K562 (cell line): Measurements from ENCODE around the gene BCL2L15. TPM values are rescaled to one million over a fixed set of nuclear protein-coding genes. Genes with fewer than 3 reads are reported as not detected.

Source experiments
- ARID4B ChIP-seq: sonication (generic); formaldehyde crosslinking; IDR thresholded peaks from 2 replicates; pipeline ENCODE4 v1.8.0; 2022; ENCODE audit warnings: mild to moderate bottlenecking, missing genetic modification reagents
- BCLAF1 ChIP-seq, 2 experiments: fragments of 450-650 bp in 1 of 2; IDR thresholded peaks; 2 replicates each; pipeline ENCODE4 v1.6.1; 2011 to 2017; ENCODE audit warnings: low read depth in 2 of 2, antibody characterized with exemption in 1 of 2, borderline replicate concordance in 1 of 2, low read length in 1 of 2, mild to moderate bottlenecking in 1 of 2, mixed read lengths in 1 of 2; ENCODE audit not compliant: control insufficient read depth in 1 of 2
- DACH1 ChIP-seq: fragments of 450-650 bp; IDR thresholded peaks from 2 replicates; pipeline ENCODE4 v1.6.1; 2018; ENCODE audit not compliant: partially characterized antibody
- E2F6 ChIP-seq, 2 experiments: IDR thresholded peaks; 2 replicates each; pipeline ENCODE4 v1.6.1; 2011; ENCODE audit warnings: borderline replicate concordance in 1 of 2, control low read depth in 1 of 2, low read depth in 1 of 2, low read length in 1 of 2, mild to moderate bottlenecking in 1 of 2, mixed read lengths in 1 of 2, moderate library complexity in 1 of 2; ENCODE audit not compliant: insufficient read depth in 1 of 2, insufficient read length in 1 of 2, poor library complexity in 1 of 2, severe bottlenecking in 1 of 2; ENCODE audit errors: extremely low read depth in 1 of 2
- HIVEP1 ChIP-seq: fragments of 250-450 bp; sonication (Bioruptor Pico); IDR thresholded peaks from 2 replicates; pipeline ENCODE4 v1.4.0; 2020; ENCODE audit warnings: mild to moderate bottlenecking
- HMGXB4 ChIP-seq: sonication (generic); formaldehyde crosslinking; IDR thresholded peaks from 2 replicates; pipeline ENCODE4 v1.8.1; 2023; ENCODE audit warnings: mild to moderate bottlenecking, missing genetic modification reagents
- POLR2AphosphoS2 ChIP-seq: IDR thresholded peaks from 2 replicates; pipeline ENCODE4 v1.6.1; 2012; ENCODE audit warnings: low read length, improper control_type of control experiment
- RFX7 ChIP-seq: fragments of 250-450 bp; sonication (Bioruptor Pico); IDR thresholded peaks from 2 replicates; pipeline ENCODE4 v1.5.1; 2021; ENCODE audit warnings: mild to moderate bottlenecking
- SLC30A9 ChIP-seq: fragments of 250-450 bp; sonication (Bioruptor Pico); IDR thresholded peaks from 2 replicates; pipeline ENCODE4 v1.8.0; 2022; ENCODE audit warnings: mild to moderate bottlenecking, moderate library complexity
- TAF9B ChIP-seq: fragments of 450-650 bp; IDR thresholded peaks from 2 replicates; pipeline ENCODE4 v1.6.1; 2018; ENCODE audit warnings: mild to moderate bottlenecking; ENCODE audit not compliant: partially characterized antibody
- ZNF134 ChIP-seq: fragments of 250-450 bp; sonication (Bioruptor Pico); conservative IDR thresholded peaks from 2 replicates; pipeline ENCODE4 v1.4.0; 2020
- ZNF583 ChIP-seq: fragments of 250-450 bp; sonication (Bioruptor Pico); IDR thresholded peaks from 2 replicates; pipeline ENCODE4 v1.4.0; 2020
- polyA plus RNA-seq, 8 experiments: library from polyadenylated mRNA; depleted of rRNA in 4 of 8; stranded (reverse) in 5 of 8; unstranded in 3 of 8; fragments of >200 nt; fragmentation: Nextera tagmentation in 2 of 8; fragmentation: Illumina TruSeq in 1 of 8; extraction: Ambion mirVana in 2 of 8; extraction: Trizol in 1 of 8; gene quantifications; 2 replicates each; pipeline versions ENCODE4 v1.2.1 to v1.2.3, GENCODE V29; 2011 to 2014; ENCODE audit warnings: inconsistent platforms in 1 of 8, missing spikeins in 1 of 8
- total RNA-seq, 7 experiments: library from RNA; depleted of rRNA in 6 of 7; stranded (reverse); fragments of >200 nt in 6 of 7; fragmentation: Illumina TruSeq in 2 of 7; extraction: Trizol in 2 of 7; gene quantifications; 2 replicates each; pipeline versions ENCODE4 v1.2.1 to v1.2.3, GENCODE V29; 2011 to 2021; ENCODE audit warnings: low replicate concordance in 1 of 7
- TF ChIP-seq, protein P1 (sequence below): fragments of 450-650 bp; formaldehyde crosslinking; IDR thresholded peaks from 2 replicates; pipeline ENCODE4 v1.4.0; 2020; ENCODE audit warnings: mild to moderate bottlenecking, moderate library complexity

BCL2L15 gene
- total and polyA plus RNA-seq, 9 of the 15 experiments (the other 6 are each of a cell fraction or from before 2014, with no cell fraction given), result 0.06 to 0.42 (median 0.28) TPM; not detected in 1

- TF ChIP-seq ZNF583 (CRISPR knock-in tag) (no peak; the same call in 1 of the 2 replicates), DACH1 (no peak), HMGXB4 (CRISPR knock-in tag) (no peak), SLC30A9 (CRISPR knock-in tag) (no peak), HIVEP1 (CRISPR knock-in tag) (no peak), ZNF134 (CRISPR knock-in tag) (no peak), ARID4B (no peak), E2F6 (IDR thresholded peaks at IDR 0.05; ENCODE audit: borderline replicate concordance in 1 of 2, extremely low read depth in 1 of 2, insufficient read depth in 1 of 2, insufficient read length in 1 of 2, low read depth in 1 of 2, low read length in 1 of 2, poor library complexity in 1 of 2, severe bottlenecking in 1 of 2) (peak in 1 of 2 experiments; percentile 68), TAF9B (no peak), RFX7 (CRISPR knock-in tag) (no peak), POLR2AphosphoS2 (no peak), BCLAF1 (IDR thresholded peaks at IDR 0.05; ENCODE audit: borderline replicate concordance in 1 of 2, control insufficient read depth in 1 of 2, low read depth in 2 of 2, low read length in 1 of 2) (no peak)
- TF ChIP-seq, protein P1, sequence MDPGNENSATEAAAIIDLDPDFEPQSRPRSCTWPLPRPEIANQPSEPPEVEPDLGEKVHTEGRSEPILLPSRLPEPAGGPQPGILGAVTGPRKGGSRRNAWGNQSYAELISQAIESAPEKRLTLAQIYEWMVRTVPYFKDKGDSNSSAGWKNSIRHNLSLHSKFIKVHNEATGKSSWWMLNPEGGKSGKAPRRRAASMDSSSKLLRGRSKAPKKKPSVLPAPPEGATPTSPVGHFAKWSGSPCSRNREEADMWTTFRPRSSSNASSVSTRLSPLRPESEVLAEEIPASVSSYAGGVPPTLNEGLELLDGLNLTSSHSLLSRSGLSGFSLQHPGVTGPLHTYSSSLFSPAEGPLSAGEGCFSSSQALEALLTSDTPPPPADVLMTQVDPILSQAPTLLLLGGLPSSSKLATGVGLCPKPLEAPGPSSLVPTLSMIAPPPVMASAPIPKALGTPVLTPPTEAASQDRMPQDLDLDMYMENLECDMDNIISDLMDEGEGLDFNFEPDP (CRISPR knock-in tag), result no peak
Measured at GRCh38 chr1:113871597-113872113, 15.7 kb downstream of the BCL2L15 start, which contains the start of gene PTPN22 (continued).
